ENCODE data around the gene TFB1M.
"Not testable (repeated sequence)": the region's sequence is repeated elsewhere in the genome, so short reads cannot be mapped to it uniquely, and the experiment has no call there.

TFB1M gene

DNA sequence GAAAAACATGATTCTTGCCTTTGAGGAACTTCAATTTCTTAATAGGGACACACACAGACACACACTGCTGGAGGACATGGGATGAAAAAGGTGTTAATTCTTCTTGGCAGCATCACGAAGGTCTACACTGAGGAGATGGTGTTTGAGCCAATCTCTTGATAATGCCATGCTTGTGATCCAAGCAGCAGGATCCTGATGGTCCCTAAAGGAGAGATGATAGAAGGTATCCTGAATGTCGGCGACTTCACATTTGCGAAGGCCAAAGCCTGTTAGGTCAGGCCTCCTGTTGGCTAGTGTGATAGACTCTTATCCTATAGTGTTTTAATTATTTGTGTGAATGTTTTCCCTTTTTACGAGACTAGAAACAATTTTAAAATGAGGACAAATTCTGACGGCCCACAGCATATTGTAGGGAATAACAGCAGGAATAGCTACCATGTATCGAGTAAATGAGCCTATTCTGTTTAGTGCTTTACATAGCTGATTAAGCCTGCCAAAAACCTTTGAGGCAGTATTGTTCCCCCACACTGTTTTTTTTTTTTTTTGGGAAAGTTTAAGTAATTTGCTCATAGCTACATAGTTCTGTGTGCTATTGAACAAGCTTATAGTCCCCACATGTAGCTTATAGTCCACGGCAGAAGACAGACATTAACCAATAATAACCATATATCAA is 15.3 kb upstream of the TFB1M start:
- no peak for DNase-seq

DNA sequence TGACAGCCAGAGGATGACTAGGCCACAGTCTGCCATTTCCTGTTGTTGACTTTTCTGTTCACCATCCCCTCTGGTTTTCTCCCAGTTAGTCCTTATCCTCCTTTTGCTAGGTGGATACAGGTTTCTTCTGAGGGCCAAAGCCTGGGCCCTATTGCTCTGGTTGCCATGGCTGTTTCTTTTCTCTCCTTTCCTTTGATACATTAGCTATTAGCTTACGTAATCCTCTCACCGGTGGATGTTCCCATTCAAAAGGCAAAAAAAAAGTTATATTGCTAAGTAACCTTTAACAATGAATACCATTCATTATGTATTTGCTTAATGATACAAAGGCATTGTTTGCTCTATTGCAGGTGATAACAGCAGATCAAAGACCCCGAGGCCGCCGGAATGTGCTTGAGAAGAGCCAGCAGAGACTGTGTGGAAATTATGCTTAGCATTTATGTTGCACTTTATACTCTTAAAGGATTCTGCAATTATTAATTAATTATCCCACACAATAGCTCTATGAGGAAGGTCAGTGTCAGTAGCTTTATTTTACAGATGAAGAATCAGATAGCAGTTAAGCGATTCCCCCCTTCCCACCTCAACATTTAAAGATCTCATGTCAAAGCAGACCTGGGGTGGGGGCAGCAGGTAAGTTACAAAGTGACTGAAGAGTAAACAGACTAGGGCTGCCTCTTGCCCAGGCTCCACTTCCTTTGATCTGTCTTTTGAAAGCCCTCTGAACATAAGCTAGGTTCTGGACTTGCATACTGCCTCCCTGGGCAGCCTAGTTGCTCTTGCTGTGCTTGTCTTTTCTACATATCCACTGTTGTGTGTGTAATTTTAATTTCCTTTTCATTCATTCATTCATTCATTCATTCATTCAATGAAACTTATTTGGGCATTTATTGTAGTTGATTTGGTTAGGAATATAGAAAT is 14.5 kb upstream of the TFB1M start:
- peak; percentile 39 for DNase-seq

DNA sequence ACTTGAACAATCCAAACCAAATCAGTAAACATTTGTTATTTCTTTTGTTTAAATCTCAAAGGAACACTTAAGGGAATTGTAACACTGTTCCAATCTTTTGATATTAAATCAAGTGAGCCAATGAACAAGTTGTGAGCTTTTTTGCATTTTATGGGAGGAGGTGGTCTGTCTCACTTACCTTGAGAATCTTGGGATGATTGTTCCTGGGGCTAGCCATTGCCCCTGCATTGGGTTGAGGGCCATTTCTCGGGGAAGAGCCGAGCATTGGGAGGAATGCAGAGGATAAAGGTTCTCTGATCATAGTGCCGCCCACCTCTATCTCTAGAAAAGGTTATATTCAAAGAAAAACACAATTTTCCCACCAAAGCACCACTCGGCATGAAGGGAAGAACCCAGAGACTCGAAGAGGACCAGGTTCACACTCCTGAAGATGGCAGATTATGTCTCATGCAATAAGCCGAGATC is 13.8 kb upstream of the TFB1M start:
- no peak for DNase-seq

DNA sequence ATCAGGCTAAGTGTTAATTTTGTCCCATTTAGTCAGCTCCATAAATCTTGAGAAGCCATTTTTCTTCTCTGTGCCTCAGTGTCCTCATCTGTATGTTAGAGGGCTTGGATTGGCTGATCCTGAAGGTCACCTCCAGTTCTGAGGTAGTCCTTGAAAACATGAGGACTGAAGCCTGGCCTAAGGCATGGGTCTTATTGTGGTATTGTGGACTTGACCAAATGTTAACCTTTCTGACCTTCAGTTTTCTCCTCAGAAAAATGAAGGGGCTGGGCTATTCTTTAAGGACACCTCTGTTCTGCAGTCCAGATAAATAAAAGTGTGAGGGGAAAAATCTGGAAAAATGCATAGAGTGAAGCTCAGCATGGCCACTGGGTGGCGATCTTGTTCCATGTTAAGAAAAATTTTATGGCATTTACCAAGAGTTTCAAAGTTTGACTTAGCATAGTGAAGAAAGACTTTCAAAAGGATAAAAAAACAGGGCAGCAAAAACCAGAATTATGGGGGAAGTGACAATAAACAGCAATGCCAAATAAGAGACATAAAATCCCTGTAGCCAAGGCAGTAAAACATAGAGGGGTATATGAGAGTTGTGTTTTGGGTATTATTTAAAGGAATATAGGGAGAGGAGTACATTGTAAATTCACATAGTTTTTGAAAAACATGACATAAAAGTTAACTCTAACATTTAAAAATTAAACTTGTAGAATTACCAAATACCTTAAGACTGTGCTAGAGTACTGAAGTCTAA is 13.2 kb upstream of the TFB1M start:
- peak; percentile 82 for DNase-seq

DNA sequence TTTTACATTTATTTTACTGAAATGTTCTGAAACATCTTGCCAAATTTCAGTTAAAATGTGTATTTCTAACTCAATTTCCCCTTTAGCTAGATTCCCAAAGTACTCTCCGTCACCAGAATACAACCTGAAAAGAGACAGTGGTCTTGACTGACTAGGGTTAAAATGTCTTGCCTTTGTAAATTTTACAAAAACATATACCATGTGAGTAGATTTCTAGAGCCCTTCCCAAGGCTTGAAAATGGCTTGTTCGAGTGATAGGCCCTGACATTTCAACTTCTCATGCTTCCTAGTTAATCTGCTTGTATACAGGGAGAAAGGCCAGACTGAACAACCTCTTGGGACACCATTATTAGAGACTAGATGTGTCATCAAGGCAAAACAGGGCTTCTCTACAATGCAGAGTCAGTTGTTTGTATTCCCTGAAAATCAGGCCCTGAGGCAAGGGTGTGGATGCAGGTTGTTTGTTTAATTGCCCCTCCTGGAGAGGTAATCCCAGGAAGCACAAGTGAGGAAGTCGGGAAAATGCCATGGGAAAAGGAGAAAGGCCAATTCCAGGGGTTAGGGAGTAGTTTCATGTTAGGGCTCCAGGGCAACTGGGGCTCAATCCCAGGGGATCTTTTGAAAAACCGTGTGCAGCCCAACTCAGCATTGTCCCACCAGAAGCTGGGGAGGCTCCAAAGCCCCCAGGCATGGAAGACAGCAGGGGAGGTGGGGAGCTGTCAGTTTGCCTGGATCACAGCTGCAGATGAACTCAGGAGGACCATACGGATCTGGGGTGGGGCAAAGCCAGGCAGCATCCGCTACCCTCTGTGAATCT is 11.6 kb upstream of the TFB1M start:
- DNase-seq = no peak

DNA sequence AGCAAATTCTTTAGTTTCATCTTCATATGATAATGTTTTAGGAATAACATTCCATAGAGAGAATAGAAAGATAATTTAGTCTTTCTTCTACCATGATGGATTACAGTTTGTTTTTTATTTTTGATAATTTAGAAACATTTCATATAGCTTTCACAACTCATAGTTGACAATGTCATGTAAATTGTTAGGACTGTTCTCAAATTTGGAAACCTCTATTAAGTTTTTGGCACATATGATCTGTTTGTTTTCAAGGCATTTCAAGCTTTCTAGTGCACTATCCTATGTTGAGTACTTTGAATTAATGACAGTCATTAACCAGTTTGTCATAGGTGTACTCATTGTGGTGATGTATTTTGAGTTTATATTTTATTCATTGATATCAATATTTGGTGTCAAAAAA is 10.7 kb upstream of the TFB1M start:
- DNase-seq = no peak

DNA sequence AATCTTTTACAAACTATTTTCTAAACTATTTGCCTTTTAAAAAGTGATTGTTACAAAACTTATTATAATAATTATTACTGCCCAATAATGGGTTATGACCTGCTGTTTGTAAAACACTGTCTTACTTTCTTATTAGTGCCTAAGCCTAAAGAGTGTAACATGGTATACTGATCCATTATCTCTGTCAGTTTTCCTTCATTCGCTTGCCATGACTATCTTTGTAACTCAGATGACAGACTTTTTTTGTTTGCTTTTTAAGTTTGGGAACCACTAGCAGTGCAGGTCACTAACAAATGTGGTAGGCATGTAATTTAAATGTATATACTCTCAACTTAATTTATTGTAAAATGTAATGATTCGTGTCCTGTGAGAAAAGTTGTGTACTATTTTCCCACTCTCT is 9.9 kb upstream of the TFB1M start:
- no peak for DNase-seq

DNA sequence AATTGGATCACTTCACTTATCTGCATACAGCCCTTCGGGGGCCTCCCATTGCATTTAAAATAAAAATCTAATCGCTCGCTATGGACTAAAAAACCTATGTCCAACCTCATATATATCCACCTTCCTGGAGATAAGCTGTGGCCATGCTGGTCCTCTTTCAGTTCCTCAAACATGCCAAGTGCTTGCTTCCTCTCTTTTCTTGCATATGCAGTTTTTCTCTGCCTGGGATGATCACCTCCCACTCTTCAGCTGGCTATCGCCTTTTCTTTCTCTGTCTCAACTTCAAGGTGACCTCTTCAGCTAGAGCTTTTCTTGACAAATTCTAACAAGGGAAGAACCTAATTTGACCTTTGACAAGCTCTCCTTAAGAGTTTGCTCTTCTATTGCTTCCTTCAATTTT is 5.6 kb upstream of the TFB1M start:
- no peak for DNase-seq

DNA sequence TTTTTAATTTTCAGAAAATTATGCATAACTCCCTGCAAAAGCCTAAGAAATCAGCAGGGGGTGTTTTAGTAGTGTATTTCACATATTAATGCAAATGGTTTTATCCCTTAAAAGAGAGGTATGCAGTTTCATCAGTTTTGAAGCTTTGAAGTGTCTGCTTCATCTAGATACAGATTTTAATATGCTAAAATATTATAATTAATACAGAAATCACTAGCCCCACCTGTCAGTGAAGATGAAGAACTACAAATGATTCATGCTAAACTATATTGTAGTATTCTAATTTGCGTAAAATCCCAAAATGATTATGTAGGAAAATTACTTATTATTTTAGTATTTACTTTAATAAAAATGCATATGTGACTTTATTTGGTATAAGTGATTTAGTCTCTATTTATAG is 2.9 kb upstream of the TFB1M start:
- DNase-seq = peak; percentile 14

DNA sequence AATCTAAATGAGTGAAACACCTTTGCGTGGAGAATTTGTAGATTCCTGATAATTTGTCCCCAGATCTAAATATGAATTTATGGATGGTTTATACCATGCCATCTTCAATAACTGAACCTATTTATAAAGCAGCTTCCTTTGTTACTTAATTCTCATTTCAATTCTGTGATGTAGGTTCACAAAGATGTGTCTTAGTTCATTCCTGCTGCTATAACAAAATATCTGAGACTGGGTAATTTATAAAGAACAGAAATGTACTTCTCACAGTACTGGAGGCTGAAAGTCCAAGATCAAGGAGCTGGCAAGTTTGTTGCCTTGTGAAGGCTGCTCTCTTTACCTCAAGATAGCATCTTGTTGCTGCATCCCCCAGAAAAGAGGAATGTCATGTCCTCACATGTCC is 2.1 kb upstream of the TFB1M start:
- no peak for DNase-seq

DNA sequence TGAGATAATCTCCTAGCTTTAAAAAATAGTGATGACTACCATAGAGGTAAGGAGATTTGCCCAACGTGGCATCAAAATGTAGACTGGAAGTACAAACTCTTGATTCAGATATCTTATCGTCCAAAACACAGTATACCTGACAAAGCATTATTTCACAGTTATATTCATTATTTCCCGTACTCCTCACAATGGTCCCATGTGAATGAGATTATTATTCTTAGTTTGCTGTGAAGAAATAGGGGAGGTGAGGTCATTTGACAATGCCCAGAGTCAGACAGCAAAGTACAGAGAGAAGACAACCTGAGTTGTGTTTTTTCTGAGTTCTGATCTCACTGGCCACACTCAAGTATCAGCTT is 1.2 kb upstream of the TFB1M start:
- no peak for DNase-seq

DNA sequence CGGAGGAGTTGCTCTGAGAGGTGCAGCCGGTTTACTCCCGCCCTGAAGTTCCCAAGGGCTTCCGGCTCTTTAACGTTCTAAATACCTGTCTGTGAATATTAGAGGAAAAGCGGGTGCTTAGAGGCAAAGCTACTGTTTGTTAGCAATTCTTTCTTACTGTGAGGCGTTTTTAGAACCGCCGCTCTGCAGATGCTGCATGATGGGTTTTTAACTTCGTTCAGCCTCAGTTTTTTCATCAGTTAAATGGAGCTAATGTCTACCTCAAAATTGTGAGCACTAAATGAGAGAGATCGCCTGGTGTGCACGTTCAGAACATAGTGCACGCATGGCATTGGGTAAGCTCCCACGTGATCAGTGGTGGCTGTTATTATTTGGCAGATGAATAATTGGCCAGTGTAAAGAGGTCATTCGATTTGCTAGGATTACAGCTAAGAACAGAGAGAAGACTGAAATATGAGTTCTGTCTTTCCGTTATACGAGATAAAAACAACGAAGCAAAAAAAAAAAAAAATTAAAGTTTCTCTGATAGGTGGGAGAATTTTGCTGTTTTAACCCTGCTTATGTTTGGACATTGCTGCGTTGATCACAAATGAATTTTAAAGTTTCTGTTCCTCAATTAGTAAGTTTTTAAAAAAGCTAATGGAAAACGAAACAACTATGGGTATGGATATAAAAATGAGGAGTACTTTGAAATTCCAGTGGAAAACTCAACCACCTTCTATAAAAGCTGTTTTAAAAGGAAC is 660 bp upstream of the TFB1M start:
- peak; percentile 98 for DNase-seq

DNA sequence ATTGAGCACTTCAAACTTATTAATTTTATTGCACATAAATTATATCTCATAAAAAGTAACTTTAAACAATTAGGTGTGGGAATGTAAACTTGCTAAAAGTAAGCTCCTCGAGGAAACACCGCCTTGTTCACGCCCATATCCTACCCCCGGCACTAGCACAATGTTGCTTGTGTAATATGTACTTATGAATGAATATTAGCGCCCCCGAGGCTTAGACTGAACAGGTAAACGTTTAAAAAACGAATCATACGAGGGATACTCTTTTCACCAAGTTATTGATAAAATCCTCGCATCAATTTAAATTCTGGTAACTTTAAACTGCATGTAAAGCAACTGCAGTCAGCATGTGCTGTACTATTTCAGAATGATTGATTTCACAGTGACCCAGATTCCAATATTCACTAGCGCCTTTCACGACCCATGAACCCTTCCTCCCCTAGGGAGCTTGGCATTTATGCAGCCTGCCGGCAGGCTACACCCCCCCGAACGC is 637 bp downstream of the TFB1M start:
- DNase-seq = peak; percentile 54

DNA sequence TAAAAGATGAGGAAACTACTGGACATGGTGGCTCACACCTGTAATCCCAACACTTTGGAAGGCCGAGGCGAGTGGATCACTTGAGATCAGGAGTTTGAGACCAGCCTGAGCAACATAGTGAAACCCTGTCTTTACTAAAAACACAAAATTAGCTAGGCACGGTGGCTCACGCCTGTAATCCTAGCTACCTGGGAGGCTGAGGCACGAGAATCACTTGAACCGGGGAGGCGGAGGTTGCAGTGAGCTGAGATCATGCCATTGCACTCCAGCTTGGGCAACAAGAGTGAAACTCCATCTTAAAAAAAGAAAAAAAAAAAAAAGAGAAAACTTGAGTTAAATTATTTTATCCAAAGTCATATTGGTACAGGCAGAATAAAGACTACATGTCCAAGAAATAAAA is 1.3 kb downstream of the TFB1M start:
- not testable (repeated sequence) for DNase-seq

DNA sequence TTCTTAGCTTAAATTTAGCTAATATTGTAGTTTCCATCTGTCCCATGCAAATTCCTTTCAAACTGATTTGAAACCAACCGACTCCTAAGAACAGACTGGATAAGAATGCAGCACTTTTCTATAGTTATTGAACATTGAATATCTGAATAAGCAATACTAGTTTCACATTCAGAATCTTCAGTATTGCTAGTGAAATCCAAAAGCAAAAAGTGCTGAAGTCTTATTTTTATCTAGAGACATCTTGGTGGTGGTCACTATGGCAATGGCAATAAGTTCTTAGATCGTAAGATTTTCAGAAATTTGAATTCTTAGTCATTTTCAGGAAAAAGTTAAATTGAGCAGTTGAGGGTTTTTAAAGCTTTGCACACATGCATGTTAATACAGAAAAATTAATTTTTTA is 2.7 kb downstream of the TFB1M start:
- DNase-seq = no peak

DNA sequence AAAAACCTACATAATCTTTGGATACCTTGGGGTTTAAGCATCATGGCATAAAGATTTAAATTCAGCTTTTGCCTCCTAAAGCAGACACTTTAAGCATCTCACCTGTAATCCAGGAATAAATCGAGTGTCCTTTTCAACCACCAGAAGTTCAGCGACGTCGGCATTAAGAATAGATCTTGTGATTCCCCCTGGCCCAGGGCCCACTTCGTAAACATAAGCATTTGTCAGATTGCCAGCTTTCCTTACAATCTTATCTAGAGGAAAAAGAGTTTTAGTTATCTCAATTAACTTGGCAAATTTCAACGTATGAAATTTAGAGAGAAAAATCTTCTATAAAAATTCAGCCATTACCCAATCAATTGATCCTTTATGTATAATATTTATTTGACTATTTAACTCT is 3.2 kb downstream of the TFB1M start:
- peak; percentile 87 for DNase-seq

DNA sequence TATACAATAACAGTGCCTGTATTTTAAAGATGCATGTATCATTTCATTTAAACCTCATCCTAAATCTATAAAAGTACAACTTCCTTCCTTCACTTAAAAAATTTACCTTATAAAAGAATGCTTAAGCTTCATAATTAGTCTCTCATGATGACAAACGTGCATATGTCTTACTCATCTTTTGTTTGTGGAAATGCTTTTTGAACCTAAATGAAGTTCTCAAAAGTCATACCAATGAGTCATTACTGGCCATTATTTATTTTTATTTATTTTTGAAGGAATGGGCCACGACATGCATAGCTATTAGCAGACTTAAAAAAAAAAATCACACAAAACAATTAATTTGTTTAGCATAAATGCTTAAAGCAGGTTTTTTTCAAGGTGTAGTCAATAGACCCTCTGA is 3.7 kb downstream of the TFB1M start:
- DNase-seq = no peak

DNA sequence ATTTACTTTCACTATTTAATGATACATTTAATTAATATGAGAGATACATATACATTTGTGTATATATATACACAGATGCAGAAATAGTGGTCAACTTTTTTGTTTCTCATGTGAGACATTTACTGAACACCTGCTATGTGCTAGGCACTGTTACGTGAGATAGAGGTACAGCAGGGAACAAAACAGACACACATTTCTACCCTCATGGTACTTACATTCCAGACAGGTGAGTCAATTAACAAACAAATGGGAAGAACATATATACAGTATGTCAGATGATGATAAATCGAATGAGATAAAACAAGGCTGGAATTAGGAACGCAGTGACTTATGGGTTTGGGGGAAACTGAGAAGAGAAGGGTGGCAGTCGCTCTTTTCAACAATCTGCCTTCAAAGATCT is 5.1 kb downstream of the TFB1M start:
- no peak for DNase-seq

DNA sequence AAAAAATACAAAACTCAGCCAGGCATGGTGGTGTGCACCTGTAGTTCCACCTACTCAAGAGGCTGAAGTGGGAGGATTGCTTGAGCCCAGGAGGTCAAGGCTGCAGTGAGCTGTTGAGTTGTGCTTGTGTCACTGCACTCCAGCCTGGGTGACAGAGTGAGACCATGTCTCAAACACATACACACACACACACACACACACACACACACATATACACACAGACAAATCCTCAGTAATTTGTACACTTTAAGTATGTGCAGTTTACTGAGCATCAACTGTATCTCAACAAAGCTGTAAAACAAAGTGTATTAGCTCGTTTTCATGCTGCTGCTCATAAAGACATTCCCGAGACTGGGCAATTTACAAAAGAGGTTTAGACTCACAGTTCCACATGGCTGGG is 7.3 kb downstream of the TFB1M start:
- DNase-seq = no peak

DNA sequence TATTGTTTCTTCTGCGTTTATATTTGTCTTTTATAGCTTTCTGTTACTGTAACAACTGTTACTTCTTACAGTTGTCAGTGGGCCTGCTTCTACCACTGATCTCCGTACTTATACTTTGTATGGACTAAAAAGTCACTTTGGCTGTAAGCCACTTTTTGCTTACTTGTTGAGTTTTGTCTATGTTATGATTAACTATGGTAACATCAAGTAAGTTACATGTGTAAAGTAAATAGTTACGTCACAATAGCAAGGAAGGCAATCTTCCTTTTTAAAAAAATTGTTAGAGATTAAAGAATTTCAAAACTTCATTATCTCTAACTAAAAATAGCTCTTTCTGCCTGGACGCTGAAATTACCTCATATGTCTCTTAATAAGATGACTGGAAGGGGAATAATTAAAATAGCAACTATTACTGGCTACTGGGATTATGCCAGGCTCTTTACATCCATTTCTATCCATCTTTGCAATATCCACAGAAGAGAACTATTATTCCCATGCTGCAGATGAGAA is 10.9 kb downstream of the TFB1M start:
- no peak for DNase-seq

DNA sequence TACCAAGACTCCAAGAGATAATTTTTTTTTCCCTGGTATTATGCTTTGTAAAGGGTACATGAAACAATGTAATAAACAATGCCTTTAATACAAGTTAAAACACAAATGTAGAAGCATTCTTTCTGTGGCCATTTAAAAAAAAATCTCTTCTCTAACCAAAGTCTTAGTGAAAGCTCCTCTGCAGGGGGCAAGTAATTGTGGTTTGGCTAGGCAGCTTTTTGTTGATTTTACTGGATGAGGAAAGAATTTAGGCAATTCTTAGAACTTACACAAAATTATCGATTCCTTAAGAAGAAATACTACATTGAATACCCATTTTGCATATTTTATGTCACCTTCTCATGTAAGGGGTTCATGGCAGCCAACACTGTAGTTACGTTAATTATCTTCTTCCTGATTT is 12.4 kb downstream of the TFB1M start:
- DNase-seq = no peak

DNA sequence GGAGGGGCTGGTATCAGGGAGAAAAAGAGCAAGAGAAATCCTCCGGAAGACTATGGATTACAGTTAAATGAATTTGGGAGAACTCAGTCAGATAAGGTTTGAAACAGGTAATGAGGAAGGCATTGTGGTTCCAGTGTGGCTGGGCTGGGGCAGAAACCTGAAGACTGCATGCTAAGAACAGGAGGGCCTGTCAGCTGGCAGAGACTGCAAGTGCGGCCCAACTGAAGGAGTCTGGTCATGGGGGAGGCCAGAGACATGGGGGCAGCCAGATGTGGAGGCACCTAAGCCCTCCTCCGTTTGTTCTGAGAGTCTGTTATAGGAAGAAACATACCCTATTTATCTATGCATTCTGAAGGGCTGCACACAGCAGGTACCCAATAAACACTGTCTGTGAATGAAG is 16.6 kb downstream of the TFB1M start:
- DNase-seq = no peak
